GM10248 (cell line): ENCODE results near the gene WTIP.

Experiments
- CTCF ChIA-PET: fragments of 300-600 bp; sonication (Branson Sonifier 250); formaldehyde crosslinking; extraction: SDS; loops from one replicate; lab custom pipeline; 2021; ENCODE audit warnings: antibody characterized with exemption; lab: Yijun Ruan, JAX
- POLR2A ChIA-PET: fragments of 350-650 bp; sonication (Branson Sonifier 250); formaldehyde crosslinking; extraction: SDS; loops from one replicate; lab custom pipeline; 2020; ENCODE audit warnings: antibody characterized with exemption; lab: Yijun Ruan, JAX
- DNase-seq: peaks from one replicate; pipeline ENCODE4 v3.0.0; 2012; ENCODE audit errors: extremely low spot score
- TF ChIP-seq, protein P1 (sequence below): IDR thresholded peaks from 2 replicates; pipeline ENCODE4 v1.5.1; 2012; ENCODE audit warnings: mild to moderate bottlenecking, low read depth; ENCODE audit errors: extremely low read depth, missing control alignments, control extremely low read depth

The WTIP gene

DNA sequence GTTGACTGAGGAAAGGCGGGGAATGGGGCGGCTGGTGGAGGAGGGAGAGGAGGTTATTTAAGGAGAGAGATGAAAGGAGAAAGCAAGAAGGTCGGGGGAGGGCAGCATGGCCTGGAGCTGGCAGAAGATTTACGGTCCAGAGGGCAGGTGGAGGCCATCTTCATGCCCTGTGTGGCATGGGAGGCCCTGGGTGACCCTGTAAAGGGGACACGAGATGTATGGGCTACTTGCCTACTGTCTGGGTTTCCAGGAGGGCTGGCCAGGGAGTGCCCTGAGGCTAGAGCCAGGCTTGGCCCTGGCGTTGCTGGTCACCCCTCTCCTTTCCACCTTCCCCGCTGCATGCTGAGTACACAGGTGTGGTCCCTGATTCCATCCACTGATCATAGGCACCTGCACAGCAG is 6.1 kb downstream of the WTIP start:
- CTCF ChIA-PET: interaction anchor here (1.6 kb wide), 1 partner anchor 11 kb away, joined by 3 read pairs; no protein-coding TSS in a partner anchor
- POLR2A ChIA-PET: no interaction called here
- no peak for DNase-seq
- TF ChIP-seq, protein P1, sequence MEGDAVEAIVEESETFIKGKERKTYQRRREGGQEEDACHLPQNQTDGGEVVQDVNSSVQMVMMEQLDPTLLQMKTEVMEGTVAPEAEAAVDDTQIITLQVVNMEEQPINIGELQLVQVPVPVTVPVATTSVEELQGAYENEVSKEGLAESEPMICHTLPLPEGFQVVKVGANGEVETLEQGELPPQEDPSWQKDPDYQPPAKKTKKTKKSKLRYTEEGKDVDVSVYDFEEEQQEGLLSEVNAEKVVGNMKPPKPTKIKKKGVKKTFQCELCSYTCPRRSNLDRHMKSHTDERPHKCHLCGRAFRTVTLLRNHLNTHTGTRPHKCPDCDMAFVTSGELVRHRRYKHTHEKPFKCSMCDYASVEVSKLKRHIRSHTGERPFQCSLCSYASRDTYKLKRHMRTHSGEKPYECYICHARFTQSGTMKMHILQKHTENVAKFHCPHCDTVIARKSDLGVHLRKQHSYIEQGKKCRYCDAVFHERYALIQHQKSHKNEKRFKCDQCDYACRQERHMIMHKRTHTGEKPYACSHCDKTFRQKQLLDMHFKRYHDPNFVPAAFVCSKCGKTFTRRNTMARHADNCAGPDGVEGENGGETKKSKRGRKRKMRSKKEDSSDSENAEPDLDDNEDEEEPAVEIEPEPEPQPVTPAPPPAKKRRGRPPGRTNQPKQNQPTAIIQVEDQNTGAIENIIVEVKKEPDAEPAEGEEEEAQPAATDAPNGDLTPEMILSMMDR: no peak

DNA sequence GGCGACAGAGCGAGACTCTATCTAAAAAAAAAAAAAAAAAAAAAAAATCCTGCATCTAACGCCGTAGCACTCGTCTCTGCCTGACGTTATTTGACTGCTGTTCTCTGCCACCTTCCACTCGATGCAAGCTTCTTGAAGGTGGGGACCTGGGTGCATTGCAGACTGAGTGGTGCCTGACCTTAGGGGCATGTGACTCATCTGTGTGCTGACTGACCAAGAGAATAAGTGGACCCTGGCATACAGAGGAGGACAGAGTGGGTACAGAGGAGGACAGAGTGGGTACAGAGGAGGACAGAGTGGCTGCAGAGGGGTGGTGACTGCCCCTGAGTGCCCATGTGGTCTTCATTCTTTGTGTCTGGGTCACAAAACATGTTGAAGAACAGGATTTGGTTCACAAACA is 7.6 kb downstream of the WTIP start:
- CTCF ChIA-PET: interaction anchor here (1.6 kb wide), 1 partner anchor 13 kb away, joined by 3 read pairs; no protein-coding TSS in a partner anchor
- no peak for DNase-seq
- POLR2A ChIA-PET: no interaction called here
- TF ChIP-seq, protein P1: no peak

DNA sequence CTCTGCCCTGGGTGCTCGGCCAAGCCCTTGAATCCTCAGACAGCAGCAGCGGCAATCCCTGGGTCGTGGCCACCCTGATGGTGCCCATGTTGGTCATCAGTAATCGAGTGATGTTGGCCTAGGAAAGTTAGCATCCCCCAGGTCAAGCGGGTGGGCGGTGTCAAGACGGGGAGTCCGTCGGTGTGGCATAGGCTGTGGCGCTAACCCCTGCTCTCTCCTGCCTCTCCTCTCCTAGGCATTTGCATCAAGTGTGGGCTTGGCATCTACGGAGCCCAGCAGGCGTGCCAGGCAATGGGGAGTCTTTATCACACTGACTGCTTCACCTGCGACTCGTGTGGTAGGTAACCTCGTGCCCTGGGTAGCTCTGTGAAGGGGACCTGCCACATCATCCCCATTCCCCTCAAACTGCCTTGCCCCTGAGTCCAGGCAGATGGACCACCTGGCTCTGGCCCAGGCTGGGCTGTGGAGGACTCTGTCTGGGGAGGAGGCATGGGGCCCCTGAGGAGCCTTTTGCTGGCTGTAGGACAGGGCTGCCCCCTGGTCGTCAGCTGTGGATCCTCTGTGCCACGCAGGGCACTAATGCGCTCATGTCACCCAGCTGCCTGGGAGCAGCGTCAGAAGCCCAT is 8.7 kb downstream of the WTIP start:
- DNase-seq: peak; percentile 18
- ChIA-PET POLR2A (interaction anchor here (0.5 kb wide), 1 partner anchor 121 kb away, joined by 5 read pairs; no protein-coding TSS in a partner anchor), CTCF (no interaction called here)
- TF ChIP-seq, protein P1: no peak

DNA sequence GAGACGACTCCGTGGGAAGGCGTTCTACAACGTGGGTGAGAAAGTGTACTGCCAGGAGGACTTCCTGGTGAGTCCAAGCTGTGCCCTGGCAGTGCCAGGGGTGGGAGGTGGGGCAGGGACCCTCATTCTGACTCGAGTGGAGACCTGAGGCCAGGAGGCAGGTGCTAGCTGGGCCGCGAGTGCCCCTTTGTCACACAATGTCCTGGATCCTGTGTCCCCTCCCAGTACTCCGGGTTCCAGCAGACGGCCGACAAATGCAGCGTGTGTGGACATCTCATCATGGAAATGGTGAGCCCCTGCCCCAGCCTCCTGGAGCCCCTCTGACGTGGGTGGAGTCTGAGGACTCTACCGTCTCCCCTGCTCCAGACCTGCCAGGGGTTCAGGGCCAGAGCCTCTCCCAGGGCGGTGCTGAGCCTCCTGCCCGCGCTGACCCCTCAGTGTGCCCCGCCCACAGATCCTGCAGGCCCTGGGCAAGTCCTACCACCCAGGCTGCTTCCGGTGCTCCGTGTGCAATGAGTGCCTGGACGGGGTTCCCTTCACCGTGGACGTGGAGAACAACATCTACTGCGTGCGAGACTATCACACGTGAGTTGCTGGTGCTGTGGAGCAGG is 11.6 kb downstream of the WTIP start:
- no peak for DNase-seq
- ChIA-PET CTCF (interaction anchor here (1.4 kb wide), 1 partner anchor 8 kb away, joined by 3 read pairs; no protein-coding TSS in a partner anchor), POLR2A (no interaction called here)
- TF ChIP-seq, protein P1: no peak

DNA sequence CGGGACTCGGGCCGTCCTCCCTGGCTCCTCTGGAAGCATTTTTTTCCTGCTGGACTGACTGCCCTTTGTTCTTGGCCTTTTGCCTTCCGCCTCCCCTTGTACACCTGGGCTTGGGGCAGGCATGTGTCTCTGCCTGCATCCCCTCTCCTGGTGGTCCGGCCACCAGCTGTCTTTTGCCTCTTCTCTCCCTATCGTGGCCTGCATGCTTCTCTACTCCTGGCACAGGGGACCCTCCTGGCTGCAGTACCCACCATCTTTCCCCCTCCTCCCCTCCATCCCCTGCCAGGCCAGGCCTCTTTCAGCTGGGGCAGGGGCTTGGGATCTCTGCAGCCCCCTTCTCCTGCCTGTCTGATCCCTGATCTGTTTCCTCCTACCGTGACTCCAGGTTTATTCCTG is 12.1 kb downstream of the WTIP start:
- TF ChIP-seq, protein P1: no peak
- POLR2A ChIA-PET: no interaction called here
- CTCF ChIA-PET: interaction anchor here (1.4 kb wide), 1 partner anchor 9 kb away, joined by 3 read pairs; no protein-coding TSS in a partner anchor
- DNase-seq: no peak

DNA sequence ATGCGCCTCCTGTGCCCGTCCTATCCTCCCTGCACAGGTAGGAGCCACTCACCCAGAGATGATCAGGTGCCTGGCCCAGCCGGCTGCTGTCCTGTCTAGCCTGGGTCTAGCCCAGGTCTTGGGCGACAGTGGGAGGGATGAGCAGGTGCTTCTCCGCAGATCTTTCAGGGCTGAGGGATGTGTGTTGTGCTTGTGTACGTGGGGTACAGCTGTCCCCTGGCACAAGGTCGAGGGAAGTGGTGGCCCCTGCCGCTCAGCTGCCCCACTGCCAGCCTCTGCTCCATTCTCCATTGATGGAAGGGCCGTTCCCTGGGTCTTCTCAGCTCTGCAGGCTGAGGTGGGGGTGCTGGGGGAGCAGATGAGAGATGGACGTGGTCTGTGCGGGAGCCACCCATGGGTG is 13.0 kb downstream of the WTIP start:
- no peak for DNase-seq
- TF ChIP-seq, protein P1: no peak
- CTCF ChIA-PET: interaction anchor here (0.6 to 1.4 kb wide), 2 partner anchors 10 to 707 kb away, joined by 3 read pairs; no protein-coding TSS in a partner anchor
- POLR2A ChIA-PET: no interaction called here
